K562 (cell line): Measurements from ENCODE around the gene FXYD1.

Source experiments
- ARID2 ChIP-seq: fragments of 450-650 bp; IDR thresholded peaks from 2 replicates; pipeline ENCODE4 v1.6.1; 2017; ENCODE audit warnings: antibody characterized with exemption, mild to moderate bottlenecking
- EP300 ChIP-seq: IDR thresholded peaks from 2 replicates; pipeline ENCODE4 v1.6.1; 2012; ENCODE audit warnings: low read length, improper control_type of control experiment
- KAT2B ChIP-seq: IDR thresholded peaks from one replicate; pipeline ENCODE4 v1.6.1; 2012; ENCODE audit warnings: low read depth, mild to moderate bottlenecking, control low read depth, inconsistent platforms, low read length, moderate library complexity
- SIX5 ChIP-seq, 2 experiments: IDR thresholded peaks; 2 replicates each; pipeline ENCODE4 v1.6.1; 2011; ENCODE audit warnings: low read length in 2 of 2, borderline replicate concordance in 1 of 2, low read depth in 1 of 2, mild to moderate bottlenecking in 1 of 2, moderate library complexity in 1 of 2; ENCODE audit not compliant: insufficient read depth in 1 of 2
- SMC3 ChIP-seq: conservative IDR thresholded peaks from 2 replicates; pipeline ENCODE4 v1.6.1; 2011; ENCODE audit warnings: low read depth, low read length, improper control_type of control experiment; ENCODE audit not compliant: insufficient read depth
- SRSF1 ChIP-seq: fragments of 200-400 bp; formaldehyde crosslinking; IDR thresholded peaks from 2 replicates; pipeline ENCODE4 v1.6.1; 2017; ENCODE audit warnings: mild to moderate bottlenecking, low read depth, low read length, moderate library complexity
- ZEB2 ChIP-seq: fragments of 450-650 bp; IDR thresholded peaks from 2 replicates; pipeline ENCODE4 v1.6.1; 2016
- ZNF175 ChIP-seq: fragments of 200-800 bp; sonication (Bioruptor generic); IDR thresholded peaks from 2 replicates; pipeline ENCODE4 v1.6.1; 2016; ENCODE audit warnings: low read depth, mild to moderate bottlenecking, missing genetic modification characterization, missing compliant biosample characterization
- ZNF445 ChIP-seq: fragments of 250-450 bp; sonication (Bioruptor Pico); IDR thresholded peaks from 2 replicates; pipeline ENCODE4 v1.4.0; 2020; ENCODE audit warnings: low read depth, mild to moderate bottlenecking, moderate library complexity
- ZNF583 ChIP-seq: fragments of 250-450 bp; sonication (Bioruptor Pico); IDR thresholded peaks from 2 replicates; pipeline ENCODE4 v1.4.0; 2020
- TF ChIP-seq, protein P1 (sequence below): fragments of 450-650 bp; formaldehyde crosslinking; IDR thresholded peaks from 2 replicates; pipeline ENCODE4 v1.4.0; 2022; ENCODE audit warnings: missing genetic modification characterization
- TF ChIP-seq, protein P2 (sequence below): sonication (generic); formaldehyde crosslinking; IDR thresholded peaks from 2 replicates; pipeline ENCODE4 v1.9.0; 2022; ENCODE audit warnings: mild to moderate bottlenecking, missing genetic modification reagents
- TF ChIP-seq, protein P3 (sequence below), 3 experiments: IDR thresholded peaks in 2 of 3; conservative IDR thresholded peaks in 1 of 3; 2 replicates each; pipeline ENCODE4 v1.5.1; 2011 to 2012; ENCODE audit warnings: low read length in 3 of 3, mild to moderate bottlenecking in 3 of 3, control low read depth in 2 of 3, improper control_type of control experiment in 1 of 3, inconsistent platforms in 1 of 3, low read depth in 1 of 3, mixed read lengths in 1 of 3, moderate library complexity in 1 of 3; ENCODE audit not compliant: insufficient read depth in 2 of 3
- TF ChIP-seq, protein P4 (sequence below): IDR thresholded peaks from 3 replicates; pipeline ENCODE4 v1.6.1; 2011; ENCODE audit warnings: borderline replicate concordance, mild to moderate bottlenecking, moderate library complexity; ENCODE audit not compliant: insufficient read length; ENCODE audit errors: extremely low read depth

DNA sequence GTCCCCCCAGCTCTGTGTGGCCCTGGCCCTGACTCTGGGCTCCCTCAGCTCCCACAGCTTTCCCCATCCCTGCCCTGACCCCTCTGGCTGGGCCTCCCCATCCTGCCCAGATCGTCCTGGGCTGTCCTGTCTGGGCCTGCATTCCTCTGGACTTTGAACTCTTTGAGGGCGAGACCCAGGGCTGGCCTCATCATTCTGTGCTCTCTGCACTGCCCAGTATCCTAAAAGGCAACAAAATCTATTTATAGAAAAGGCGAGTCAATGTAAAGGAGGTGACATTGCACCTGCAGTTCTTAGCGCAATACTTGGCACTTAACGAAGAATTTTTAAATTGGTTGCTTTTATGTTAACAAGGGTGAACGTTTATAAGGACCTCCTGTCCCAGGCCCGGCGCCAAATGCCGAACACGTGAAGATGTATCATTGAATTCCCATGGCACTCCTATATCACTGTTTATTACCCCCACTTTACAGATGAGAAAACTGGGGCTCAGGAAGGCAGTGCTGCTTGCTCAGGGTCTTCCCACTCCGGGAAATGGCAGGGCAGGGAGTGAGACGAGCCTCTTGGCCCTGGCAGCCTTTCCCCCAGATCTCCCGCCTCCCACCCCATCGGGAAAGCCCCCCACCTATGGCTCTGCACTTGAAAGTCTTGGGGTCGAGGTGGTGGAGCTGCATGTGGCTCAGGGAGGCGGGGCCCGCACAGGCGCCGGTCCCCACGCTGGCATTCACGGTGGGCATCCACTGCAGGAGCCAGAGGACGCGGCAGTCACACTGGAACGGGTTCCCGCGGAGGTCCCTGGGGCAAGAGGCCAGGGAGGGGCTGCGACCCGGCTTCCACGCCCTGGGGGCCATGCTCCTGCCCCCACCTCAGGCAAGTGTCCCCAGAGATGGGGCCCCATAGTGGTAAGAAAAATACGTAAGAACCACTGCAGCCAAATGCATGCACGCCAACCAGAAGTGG lies 7.6 kb upstream of the FXYD1 start:
- TF ChIP-seq EP300 (no peak), ZEB2 (no peak), ARID2 (no peak), SMC3 (no peak), SRSF1 (no peak), ZNF175 (no peak), KAT2B (no peak), ZNF583 (CRISPR knock-in tag) (no peak), ZNF445 (CRISPR knock-in tag) (no peak), SIX5 (IDR thresholded peaks at IDR 0.05; ENCODE audit: borderline replicate concordance in 1 of 2, insufficient read depth in 1 of 2, low read depth in 1 of 2, low read length in 2 of 2) (no peak)
- TF ChIP-seq, protein P1, sequence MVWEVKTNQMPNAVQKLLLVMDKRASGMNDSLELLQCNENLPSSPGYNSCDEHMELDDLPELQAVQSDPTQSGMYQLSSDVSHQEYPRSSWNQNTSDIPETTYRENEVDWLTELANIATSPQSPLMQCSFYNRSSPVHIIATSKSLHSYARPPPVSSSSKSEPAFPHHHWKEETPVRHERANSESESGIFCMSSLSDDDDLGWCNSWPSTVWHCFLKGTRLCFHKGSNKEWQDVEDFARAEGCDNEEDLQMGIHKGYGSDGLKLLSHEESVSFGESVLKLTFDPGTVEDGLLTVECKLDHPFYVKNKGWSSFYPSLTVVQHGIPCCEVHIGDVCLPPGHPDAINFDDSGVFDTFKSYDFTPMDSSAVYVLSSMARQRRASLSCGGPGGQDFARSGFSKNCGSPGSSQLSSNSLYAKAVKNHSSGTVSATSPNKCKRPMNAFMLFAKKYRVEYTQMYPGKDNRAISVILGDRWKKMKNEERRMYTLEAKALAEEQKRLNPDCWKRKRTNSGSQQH: no peak
- TF ChIP-seq, protein P2, sequence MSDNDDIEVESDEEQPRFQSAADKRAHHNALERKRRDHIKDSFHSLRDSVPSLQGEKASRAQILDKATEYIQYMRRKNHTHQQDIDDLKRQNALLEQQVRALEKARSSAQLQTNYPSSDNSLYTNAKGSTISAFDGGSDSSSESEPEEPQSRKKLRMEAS: no peak
- TF ChIP-seq, protein P3, sequence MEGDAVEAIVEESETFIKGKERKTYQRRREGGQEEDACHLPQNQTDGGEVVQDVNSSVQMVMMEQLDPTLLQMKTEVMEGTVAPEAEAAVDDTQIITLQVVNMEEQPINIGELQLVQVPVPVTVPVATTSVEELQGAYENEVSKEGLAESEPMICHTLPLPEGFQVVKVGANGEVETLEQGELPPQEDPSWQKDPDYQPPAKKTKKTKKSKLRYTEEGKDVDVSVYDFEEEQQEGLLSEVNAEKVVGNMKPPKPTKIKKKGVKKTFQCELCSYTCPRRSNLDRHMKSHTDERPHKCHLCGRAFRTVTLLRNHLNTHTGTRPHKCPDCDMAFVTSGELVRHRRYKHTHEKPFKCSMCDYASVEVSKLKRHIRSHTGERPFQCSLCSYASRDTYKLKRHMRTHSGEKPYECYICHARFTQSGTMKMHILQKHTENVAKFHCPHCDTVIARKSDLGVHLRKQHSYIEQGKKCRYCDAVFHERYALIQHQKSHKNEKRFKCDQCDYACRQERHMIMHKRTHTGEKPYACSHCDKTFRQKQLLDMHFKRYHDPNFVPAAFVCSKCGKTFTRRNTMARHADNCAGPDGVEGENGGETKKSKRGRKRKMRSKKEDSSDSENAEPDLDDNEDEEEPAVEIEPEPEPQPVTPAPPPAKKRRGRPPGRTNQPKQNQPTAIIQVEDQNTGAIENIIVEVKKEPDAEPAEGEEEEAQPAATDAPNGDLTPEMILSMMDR (IDR thresholded peaks at IDR 0.05 in 2 of 3, conservative IDR thresholded peaks at IDR 0.05 in 1 of 3; ENCODE audit: insufficient read depth in 2 of 3, low read depth in 1 of 3, low read length in 3 of 3): no peak
- TF ChIP-seq, protein P4, sequence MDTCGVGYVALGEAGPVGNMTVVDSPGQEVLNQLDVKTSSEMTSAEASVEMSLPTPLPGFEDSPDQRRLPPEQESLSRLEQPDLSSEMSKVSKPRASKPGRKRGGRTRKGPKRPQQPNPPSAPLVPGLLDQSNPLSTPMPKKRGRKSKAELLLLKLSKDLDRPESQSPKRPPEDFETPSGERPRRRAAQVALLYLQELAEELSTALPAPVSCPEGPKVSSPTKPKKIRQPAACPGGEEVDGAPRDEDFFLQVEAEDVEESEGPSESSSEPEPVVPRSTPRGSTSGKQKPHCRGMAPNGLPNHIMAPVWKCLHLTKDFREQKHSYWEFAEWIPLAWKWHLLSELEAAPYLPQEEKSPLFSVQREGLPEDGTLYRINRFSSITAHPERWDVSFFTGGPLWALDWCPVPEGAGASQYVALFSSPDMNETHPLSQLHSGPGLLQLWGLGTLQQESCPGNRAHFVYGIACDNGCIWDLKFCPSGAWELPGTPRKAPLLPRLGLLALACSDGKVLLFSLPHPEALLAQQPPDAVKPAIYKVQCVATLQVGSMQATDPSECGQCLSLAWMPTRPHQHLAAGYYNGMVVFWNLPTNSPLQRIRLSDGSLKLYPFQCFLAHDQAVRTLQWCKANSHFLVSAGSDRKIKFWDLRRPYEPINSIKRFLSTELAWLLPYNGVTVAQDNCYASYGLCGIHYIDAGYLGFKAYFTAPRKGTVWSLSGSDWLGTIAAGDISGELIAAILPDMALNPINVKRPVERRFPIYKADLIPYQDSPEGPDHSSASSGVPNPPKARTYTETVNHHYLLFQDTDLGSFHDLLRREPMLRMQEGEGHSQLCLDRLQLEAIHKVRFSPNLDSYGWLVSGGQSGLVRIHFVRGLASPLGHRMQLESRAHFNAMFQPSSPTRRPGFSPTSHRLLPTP: no peak
